Measurements from ENCODE around the gene MFAP3.

GRCh38 chr5:154103233-154103632 lies 64.5 kb downstream of the MFAP3 start:
- TF ChIP-seq ARNTL (CRISPR knock-in tag; IDR thresholded peaks at IDR 0.05) (no peak), POLR2G (IDR thresholded peaks at IDR 0.05; ENCODE audit: low read depth, low read length) (no peak), POLR2A (IDR thresholded peaks at IDR 0.05; ENCODE audit: insufficient read depth in 1 of 2, low read depth in 2 of 2, low read length in 2 of 2) (no peak), ELF4 (CRISPR knock-in tag; IDR thresholded peaks at IDR 0.05; ENCODE audit: borderline replicate concordance) (no peak), SIN3A (IDR thresholded peaks at IDR 0.05; ENCODE audit: borderline replicate concordance, low read depth, low read length) (no peak), ZNF75D (CRISPR knock-in tag; IDR thresholded peaks at IDR 0.05; ENCODE audit: borderline replicate concordance) (no peak), ZNF773 (CRISPR knock-in tag; IDR thresholded peaks at IDR 0.05; ENCODE audit: borderline replicate concordance) (no peak), MXI1 (IDR thresholded peaks at IDR 0.05; ENCODE audit: borderline replicate concordance, low read depth, low read length) (no peak), POLR2AphosphoS5 (IDR thresholded peaks at IDR 0.05; ENCODE audit: low read depth, low read length) (no peak), U2AF1 (optimal IDR thresholded peaks at IDR 0.05; ENCODE audit: low read depth, low read length) (no peak), ZNF232 (CRISPR knock-in tag; IDR thresholded peaks at IDR 0.05; ENCODE audit: borderline replicate concordance) (no peak), CREM (IDR thresholded peaks at IDR 0.05) (no peak), CREM (CRISPR knock-in tag; IDR thresholded peaks at IDR 0.05) (no peak), TFE3 (CRISPR knock-in tag; IDR thresholded peaks at IDR 0.05) (no peak), ZIK1 (CRISPR knock-in tag; IDR thresholded peaks at IDR 0.05; ENCODE audit: borderline replicate concordance, low read depth) (no peak)
